ENCODE data around the gene IMMP2L.

IMMP2L gene

GRCh38 chr7:110764852-110765251, 797.4 kb downstream of the IMMP2L start:
- no peak for DNase-seq

DNA sequence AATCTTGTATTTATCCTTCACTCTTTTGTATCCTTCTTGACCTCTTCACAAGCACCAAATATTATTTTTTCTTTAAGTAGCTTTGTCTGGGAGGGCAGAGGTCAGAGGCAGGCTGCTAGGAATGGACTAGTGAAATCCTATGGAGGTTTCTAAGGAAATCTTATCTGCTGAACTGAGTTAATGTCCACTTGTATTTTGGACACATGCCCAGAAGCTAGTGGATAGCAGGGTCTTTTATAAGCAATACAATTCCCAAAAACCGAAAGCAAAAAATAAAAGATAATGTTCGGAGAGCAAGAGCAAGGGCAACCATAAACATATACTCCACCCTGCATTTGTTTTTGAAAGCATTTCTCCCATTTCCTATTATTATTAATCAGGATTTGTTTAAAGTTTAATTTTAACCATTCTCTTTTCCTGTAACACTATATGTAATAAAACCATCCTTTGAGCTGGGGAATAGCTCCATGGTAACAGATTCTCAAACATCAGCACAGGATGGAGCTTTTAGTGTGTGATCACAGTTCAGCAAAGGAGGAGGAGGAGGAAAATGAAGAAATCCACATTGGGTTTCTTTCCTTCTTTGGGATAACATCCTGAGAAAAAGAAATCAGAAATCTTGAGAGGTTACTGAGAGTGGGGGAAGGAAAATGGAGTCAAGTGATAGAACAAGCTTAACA, 799.6 kb downstream of the IMMP2L start:
- DNase-seq = no peak

DNA sequence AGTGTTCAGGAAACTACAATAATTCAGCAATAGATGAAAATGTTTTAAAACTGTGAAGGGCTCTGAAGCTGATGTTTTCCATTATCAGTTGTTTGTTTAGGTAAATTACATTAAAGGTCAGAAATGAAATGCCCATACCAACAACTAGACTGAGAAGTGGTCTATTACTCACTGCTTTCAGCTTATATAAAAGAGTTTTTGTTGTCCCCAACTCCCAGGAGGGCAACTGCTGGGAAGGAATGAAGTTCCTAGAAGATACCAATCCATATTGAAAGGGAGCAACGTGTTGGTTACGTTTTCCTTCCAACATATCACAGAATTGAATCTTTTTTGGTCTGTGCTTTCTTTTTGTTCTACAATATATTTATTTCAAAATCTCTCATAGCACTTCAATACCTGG, 802.0 kb downstream of the IMMP2L start:
- DNase-seq = no peak

DNA sequence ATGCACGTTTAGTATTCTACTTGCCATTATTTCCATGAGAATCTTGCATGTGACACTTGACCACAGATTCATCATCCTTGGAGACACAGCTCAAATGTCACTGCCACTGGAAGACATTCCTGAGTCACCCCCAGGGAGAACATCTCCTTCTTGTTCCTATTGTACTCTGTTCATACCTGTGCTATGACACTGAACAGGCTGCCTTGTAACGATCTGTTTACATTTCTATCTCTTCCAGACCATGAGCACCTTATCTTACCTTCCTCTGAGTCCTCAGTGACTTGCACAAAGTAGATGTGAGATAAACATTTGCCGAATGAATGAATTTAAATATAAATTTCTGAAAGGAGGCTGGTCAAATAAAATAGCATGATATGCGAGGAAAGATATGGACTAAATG, 803.2 kb downstream of the IMMP2L start:
- DNase-seq = no peak

DNA sequence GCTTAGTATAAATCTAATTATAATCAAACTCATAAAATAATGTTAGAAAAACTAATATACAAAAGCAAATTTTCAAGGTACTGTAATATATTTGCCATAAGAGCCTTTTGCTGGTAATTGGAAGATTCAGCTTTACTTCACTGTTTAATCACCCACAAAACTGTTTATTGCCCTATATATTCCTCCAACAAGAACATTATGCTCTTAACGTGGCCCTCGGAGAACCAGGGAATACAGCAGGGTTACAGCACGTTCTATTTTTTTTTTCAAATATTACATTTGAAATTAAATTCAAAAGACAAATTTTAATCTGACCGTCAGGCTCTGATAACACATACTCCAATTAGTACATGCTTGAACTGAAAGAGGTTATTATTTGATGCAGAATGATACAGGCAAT, 807.6 kb downstream of the IMMP2L start:
- DNase-seq = no peak

DNA sequence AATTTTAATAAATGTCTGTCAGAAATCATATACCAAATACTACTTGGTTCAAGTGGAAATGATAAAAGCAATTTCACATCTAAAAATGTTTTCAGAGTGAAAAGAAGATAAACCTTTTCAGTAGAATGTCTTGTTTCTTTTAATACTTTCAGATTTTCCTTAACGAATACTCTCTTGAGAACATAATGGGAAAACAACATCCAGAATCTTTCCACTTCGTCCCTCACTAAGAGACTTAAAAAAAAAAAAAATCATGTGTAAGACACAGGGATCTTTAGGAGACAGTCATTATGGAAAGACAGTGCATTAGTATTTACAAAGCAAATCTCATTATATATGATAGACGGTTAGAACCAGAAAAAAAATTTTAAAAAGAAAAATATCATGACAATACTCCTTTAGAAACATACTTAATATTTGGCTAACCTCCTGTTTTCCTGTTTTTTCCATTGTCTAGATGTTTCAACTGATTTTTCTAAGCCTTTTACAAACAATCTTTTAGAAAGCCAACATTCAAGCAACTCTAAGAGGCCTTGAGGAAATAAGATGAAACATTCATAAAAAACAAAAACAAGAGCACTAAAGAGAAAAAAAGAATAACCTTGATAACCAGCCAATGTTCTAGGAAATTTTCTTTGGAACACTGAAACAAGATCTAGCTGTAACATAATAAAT, 811.2 kb downstream of the IMMP2L start:
- no peak for DNase-seq

GRCh38 chr7:110733221-110733620, 829.1 kb downstream of the IMMP2L start:
- DNase-seq = no peak

DNA sequence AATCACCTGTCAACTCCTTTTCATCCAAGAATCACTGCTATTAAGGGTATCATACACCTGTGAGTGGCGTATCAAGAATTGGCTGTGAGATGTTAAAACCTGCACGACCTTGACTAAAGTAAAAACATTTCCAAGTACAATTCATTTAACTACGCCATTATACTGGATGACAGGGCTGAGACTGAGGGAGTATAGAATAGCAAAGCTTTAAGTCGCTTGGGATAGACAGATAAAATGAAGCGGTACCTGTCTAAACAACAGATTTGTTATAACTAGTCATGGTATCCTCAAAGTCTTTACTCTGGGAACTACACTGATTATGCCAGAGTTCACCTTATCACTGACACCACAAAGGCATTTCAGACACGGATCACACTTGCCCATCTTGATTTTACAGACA, 837.5 kb downstream of the IMMP2L start:
- no peak for DNase-seq

DNA sequence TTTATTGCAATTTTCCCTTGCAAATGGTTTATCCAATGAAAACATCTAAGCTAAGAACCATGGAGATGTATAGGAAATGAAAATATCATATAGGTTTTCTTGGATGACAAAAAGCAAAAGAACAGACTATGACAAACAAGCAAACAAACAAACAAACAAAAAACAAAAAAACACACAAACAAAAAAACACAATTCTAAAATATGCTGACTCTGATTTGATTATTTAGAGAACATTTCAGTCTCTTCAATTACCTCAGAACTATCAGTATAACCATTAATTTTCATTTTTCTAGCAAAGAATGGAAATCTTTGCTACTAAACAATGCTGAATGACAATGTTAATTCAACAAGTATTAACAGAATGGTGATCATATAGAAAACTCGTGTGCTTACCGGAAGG, 840.9 kb downstream of the IMMP2L start:
- DNase-seq = no peak

GRCh38 chr7:110720626-110721025, 841.7 kb downstream of the IMMP2L start:
- no peak for DNase-seq

- no peak for DNase-seq
These were observed 842.6 kb downstream of the IMMP2L start for GRCh38 chr7:110719741-110720140.

- no peak for DNase-seq
These were observed 843.6 kb downstream of the IMMP2L start for GRCh38 chr7:110718503-110719205.

DNA sequence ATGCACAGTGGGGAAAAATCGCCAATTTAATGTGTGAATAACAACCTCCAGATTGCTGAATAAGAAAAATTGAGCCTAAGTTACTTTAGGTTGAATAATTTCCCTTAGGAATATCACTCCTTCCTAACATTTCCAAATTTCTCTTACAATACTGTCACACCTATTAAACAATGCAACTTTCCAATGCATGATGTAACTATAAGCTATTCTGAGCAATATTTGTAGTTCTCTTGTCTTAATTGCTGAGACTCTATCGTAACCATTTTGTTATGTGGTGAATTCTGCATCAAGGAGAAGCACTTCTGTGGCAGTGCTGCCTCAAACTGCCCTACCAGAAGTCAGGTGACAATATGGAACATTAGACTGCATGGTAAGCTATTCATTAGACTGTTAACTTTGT, 858.1 kb downstream of the IMMP2L start:
- no peak for DNase-seq

DNA sequence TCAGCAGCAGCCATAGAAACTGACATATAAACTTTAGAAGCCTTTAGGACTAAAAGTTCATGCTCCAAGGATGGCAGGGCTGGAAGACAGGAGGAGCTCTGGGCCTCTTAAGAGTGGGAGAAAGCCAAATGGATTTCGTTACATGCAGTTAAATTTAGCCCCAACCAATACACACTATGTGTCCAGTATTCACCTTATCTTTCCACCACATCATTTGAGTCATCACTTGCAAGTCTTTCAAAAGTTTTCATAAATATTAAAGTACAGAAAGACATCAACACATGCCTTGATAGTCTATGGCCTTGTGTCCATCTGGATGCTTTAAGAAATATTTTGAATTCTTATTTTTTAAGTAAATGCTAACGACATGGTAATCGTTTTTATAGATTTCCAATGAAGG, 863.7 kb downstream of the IMMP2L start:
- DNase-seq = no peak

DNA sequence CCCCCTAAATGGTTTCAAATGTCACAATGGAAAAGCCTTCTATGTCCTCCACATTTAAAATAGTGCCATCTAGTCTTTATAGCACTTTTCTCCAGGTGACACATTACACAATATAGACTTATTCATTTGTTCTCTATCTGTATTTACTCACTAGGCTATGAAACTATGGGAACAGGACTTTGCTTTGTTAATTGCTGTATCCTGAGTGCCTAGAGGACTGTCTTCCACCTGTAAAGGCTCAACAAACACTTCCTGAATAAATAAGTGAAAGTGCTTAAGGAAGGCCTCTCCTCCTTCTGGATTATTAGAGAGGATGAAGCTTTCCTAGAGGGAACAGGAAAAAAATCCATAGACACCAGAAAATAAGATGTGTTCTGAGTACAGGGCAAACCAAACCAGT, 868.9 kb downstream of the IMMP2L start:
- DNase-seq = no peak

- DNase-seq = no peak
These were observed 873.4 kb downstream of the IMMP2L start for GRCh38 chr7:110688908-110689307.

DNA sequence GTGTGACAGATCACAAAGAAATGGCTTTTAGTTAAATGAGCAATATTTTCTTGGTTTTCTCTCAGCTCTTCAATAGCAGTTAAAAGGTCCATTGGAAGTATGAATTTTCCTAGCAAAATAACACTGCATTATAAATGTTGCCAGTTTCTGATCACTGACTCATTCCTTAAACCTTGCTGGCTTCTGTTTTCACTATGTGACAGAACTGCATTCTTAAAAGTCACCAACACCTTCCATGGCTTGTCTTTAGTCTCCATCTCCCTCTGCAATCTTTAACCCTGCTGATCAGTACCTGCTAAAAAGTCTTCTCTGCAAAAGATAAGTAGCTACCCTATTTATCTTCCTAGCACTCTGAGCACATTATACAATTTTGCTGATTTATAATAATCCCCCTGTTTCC, 876.4 kb downstream of the IMMP2L start:
- no peak for DNase-seq

DNA sequence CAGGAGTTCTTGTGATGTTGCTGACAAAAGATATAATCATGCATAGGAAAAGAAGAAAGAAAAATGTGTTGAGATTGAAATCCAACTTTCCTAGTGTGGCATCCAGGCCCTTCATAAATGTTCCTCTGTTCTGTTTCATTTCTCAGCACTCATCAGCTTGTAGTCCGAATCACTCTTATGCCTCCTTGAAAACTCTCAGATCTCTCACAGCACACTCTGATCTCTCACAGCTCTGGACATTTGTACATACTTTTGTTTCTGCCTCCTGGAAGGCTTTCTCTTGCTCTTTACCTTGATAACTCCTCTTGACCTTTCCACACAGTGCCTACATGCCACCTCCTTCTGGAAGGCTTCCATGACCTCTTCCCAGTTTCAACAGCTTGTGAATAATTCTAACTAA, 880.4 kb downstream of the IMMP2L start:
- no peak for DNase-seq

DNA sequence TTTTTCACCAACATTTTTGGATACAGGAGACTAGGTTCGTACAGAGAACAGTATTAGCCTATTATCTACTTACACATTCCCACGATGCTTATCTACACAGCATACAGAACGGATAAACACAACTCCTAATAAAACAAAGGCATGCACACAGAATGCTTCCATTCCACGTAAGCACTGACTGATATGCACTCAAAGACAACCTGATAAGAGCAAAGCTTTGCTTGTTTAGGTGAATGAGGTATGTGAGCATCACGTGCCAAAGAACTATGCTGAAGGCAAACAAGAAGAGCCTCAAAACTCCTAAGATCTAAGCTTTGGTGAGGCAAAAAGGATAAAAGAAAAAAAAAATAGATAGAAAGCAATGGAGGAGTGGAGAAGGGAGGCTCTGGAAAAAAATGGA, 884.9 kb downstream of the IMMP2L start:
- DNase-seq = no peak

- DNase-seq = no peak
These were observed 885.5 kb downstream of the IMMP2L start for GRCh38 chr7:110676785-110677184.

DNA sequence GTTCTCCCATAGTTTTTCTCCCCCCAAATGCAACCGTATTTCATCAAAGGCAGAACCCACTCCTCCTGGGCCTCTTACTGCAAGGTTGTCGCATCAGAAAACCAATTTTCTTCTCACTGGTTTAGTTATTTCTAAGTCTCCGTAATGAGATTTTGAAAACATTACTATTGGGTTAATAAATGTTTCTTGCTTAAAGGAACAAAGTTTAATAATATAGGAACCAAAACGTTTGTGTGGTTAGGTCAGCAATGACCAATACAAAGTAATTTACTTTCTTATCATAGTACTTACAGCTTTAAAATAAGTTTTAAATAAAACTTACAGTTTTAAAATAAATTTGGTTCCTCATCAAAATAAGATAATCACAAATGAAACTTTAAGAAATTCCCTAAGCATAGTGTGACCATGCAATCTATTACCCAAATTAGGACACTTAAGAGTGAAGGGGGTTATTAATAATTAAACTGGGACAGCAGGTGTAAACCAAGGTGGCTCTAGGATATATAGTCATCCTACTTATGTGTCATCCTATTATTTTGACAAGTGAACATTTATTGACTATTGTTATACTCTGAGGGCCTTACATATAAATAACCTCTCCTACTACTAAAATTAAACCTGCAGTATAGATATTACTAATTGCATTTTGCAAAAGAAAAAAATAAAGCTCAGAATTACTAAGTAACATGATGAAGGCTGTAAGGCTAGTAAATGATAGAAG, 886.7 kb downstream of the IMMP2L start:
- DNase-seq = no peak

GRCh38 chr7:110673148-110673547, 889.1 kb downstream of the IMMP2L start:
- no peak for DNase-seq

GRCh38 chr7:110669410-110669809, 892.9 kb downstream of the IMMP2L start:
- DNase-seq = no peak

DNA sequence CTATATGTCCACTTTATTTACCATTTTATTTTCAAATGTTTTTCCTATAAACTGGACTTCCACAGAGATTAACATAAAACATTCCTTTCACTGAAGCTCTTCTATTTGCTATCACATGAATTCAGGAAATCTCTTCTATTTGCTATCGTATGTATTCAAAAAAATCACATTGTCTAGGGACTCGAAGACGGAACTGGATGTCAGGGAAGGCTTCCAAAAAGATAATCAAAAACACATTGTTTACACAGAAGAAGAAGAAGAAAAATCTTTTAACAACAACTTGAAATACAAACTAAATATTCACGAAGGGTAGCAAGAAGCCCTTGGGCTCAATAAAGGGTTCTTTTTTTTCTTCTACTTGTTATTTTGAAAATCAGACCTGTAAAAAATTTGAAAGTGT, 897.5 kb downstream of the IMMP2L start:
- DNase-seq = no peak

All from GDM1 (cell line).